Measurements from ENCODE around the gene PTPN14. TPM values are rescaled to one million over a fixed set of nuclear protein-coding genes. Genes with fewer than 3 reads are reported as not detected.
A peak's percentile ranks its signal among the peaks of the same experiment; 100 is the strongest.

The PTPN14 gene
- total RNA-seq, 4 donors from 2014 or later, result 42.8 to 63.8 (median 50.4) TPM

GRCh38 chr1:214417545-214418210 is 133.7 kb downstream of the PTPN14 start:
- intact Hi-C loops (cut with DNase I; ENCODE audit: low total_unique reads) (no loop called here), in situ Hi-C loops (cut with MboI; ENCODE audit: low sequenced_read_pairs in 4 of 4) (no loop called here)
- Histone ChIP-seq H3K4me3 (no peak overlapping the region), H3K27ac (peak overlapping the region; percentile 38 to 61 (median 48)), H3K9me3 (no peaks in the 10 kb centered on the region), H3K27me3 (no peaks in the 10 kb centered on the region), H3K4me1 (peaks cover 59 to 70% of the 10 kb centered on the region in 2 donors), H3K36me3 (no peaks in the 10 kb centered on the region)
- ATAC-seq, result no peak
- no peak for DNase-seq
- TF ChIP-seq, protein P1, sequence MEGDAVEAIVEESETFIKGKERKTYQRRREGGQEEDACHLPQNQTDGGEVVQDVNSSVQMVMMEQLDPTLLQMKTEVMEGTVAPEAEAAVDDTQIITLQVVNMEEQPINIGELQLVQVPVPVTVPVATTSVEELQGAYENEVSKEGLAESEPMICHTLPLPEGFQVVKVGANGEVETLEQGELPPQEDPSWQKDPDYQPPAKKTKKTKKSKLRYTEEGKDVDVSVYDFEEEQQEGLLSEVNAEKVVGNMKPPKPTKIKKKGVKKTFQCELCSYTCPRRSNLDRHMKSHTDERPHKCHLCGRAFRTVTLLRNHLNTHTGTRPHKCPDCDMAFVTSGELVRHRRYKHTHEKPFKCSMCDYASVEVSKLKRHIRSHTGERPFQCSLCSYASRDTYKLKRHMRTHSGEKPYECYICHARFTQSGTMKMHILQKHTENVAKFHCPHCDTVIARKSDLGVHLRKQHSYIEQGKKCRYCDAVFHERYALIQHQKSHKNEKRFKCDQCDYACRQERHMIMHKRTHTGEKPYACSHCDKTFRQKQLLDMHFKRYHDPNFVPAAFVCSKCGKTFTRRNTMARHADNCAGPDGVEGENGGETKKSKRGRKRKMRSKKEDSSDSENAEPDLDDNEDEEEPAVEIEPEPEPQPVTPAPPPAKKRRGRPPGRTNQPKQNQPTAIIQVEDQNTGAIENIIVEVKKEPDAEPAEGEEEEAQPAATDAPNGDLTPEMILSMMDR (IDR thresholded peaks at IDR 0.05 in 4 of 5, conservative IDR thresholded peaks at IDR 0.05 in 1 of 5), result no peak
- TF ChIP-seq POLR2A (IDR thresholded peaks at IDR 0.05), result no peak

- Histone ChIP-seq H3K4me3 (no peak overlapping the region), H3K27me3 (no peaks in the 10 kb centered on the region), H3K36me3 (no peaks in the 10 kb centered on the region), H3K27ac (peak overlapping the region; percentile 38 to 61 (median 48)), H3K9me3 (no peaks in the 10 kb centered on the region), H3K4me1 (peaks cover 55 to 67% of the 10 kb centered on the region in 2 donors)
- in situ Hi-C loops (cut with MboI; ENCODE audit: low sequenced_read_pairs in 4 of 4) (no loop called here), intact Hi-C loops (cut with DNase I; ENCODE audit: low total_unique reads) (no loop called here)
- no peak for DNase-seq
- TF ChIP-seq POLR2A (IDR thresholded peaks at IDR 0.05), result no peak
- TF ChIP-seq, protein P1 (IDR thresholded peaks at IDR 0.05 in 4 of 5, conservative IDR thresholded peaks at IDR 0.05 in 1 of 5), result no peak
- ATAC-seq, result no peak
Measured at GRCh38 chr1:214416858-214417257, 134.5 kb downstream of the PTPN14 start.

DNA sequence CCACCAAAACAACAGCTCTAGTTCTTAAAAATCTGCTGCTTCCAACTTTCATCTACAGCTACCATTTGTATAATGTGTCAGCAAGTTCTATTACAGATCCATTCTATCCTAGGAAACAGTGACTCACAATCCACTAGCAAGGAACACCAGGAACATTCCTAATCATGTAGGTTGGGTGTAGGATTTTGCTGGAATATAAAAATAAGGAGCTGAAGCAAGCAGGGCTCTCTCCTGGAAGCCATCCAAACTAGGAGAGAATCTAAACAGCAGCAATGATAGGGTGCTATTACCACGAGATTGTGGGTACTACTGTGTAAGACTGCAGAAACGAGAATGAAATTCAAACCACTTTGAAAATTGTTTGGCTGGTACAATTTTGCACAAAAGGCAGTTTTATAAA is 135.0 kb downstream of the PTPN14 start:
- intact Hi-C loops (cut with DNase I; ENCODE audit: low total_unique reads) (no loop called here), in situ Hi-C loops (cut with MboI; ENCODE audit: low sequenced_read_pairs in 4 of 4) (no loop called here)
- Histone ChIP-seq H3K9me3 (no peaks in the 10 kb centered on the region), H3K36me3 (no peaks in the 10 kb centered on the region), H3K4me3 (no peak overlapping the region), H3K27ac (peak overlapping the region; percentile 38 to 61 (median 50)), H3K4me1 (peaks cover 55 to 63% of the 10 kb centered on the region in 2 donors), H3K27me3 (no peaks in the 10 kb centered on the region)
- ATAC-seq (peak; percentile 74 to 85), DNase-seq (no peak)
- TF ChIP-seq, protein P1 (IDR thresholded peaks at IDR 0.05 in 4 of 5, conservative IDR thresholded peaks at IDR 0.05 in 1 of 5), result no peak
- no peak for TF ChIP-seq POLR2A (IDR thresholded peaks at IDR 0.05)

DNA sequence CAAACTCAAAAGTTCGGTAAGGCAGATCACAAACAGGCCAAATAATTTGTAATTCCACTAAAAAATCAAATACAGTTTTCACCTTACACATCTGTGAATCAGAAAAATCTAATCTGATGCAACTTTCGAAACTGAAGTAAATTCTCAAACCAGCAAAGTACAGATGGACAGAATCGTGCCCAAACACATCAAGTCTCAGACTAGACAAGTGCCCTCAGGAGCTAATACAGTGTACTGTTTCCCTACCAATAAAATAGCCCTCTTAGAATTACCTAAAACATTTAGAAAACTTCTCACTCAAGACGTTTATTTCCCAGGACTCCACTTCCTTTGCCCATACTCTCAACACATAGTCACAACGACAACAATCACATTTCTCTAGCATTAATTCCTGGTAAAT is 136.3 kb downstream of the PTPN14 start:
- H3K4me3 ChIP-seq, result no peak overlapping the region
- H3K9me3 ChIP-seq, result no peaks in the 10 kb centered on the region
- no peak for TF ChIP-seq POLR2A (IDR thresholded peaks at IDR 0.05)
- TF ChIP-seq, protein P1 (IDR thresholded peaks at IDR 0.05 in 4 of 5, conservative IDR thresholded peaks at IDR 0.05 in 1 of 5), result no peak
- no peaks in the 10 kb centered on the region for H3K27me3 ChIP-seq
- ATAC-seq (no peak), DNase-seq (no peak)
- peaks cover 49 to 51% of the 10 kb centered on the region in 2 donors for H3K4me1 ChIP-seq
- H3K27ac ChIP-seq, result peak overlapping the region in 2 of 4 donors; percentile 50 to 61
- in situ Hi-C loops (cut with MboI; ENCODE audit: low sequenced_read_pairs in 4 of 4), result no loop called here
- peaks cover 0 to 9% of the 10 kb centered on the region in 2 donors for H3K36me3 ChIP-seq
- intact Hi-C loops (cut with DNase I; ENCODE audit: low total_unique reads), result no loop called here
